K562 (cell line): ENCODE data around the gene METAP1D. TPM values are rescaled to one million over a fixed set of nuclear protein-coding genes. Genes with fewer than 3 reads are reported as not detected.

Source experiments
- ATF1 ChIP-seq, 2 experiments: fragments of 450-650 bp in 1 of 2; IDR thresholded peaks; 2 replicates each; pipeline ENCODE4 v1.6.1; 2016; ENCODE audit warnings: missing compliant biosample characterization in 1 of 2, missing genetic modification characterization in 1 of 2
- CBFA2T2 ChIP-seq: fragments of 450-650 bp; conservative IDR thresholded peaks from 2 replicates; pipeline ENCODE4 v1.6.1; 2017; ENCODE audit warnings: mild to moderate bottlenecking
- E2F4 ChIP-seq: sonication (generic); formaldehyde crosslinking; IDR thresholded peaks from 2 replicates; pipeline ENCODE4 v1.8.0; 2022; ENCODE audit warnings: mild to moderate bottlenecking, low read depth, missing genetic modification reagents
- ESRRA ChIP-seq: fragments of 450-650 bp; IDR thresholded peaks from 2 replicates; pipeline ENCODE4 v1.6.1; 2014; ENCODE audit warnings: low read depth, mild to moderate bottlenecking, moderate library complexity, borderline replicate concordance
- HDAC2 ChIP-seq: fragments of 450-650 bp; IDR thresholded peaks from 2 replicates; pipeline ENCODE4 v1.6.1; 2016; ENCODE audit warnings: mild to moderate bottlenecking
- HNRNPH1 ChIP-seq: fragments of 200-400 bp; formaldehyde crosslinking; optimal IDR thresholded peaks from 2 replicates; pipeline ENCODE3; 2017; ENCODE audit warnings: low read depth, mild to moderate bottlenecking, low read length, moderate library complexity
- KLF6 ChIP-seq: fragments of 250-450 bp; sonication (Bioruptor Pico); IDR thresholded peaks from 2 replicates; pipeline ENCODE4 v1.4.0; 2020; ENCODE audit warnings: mild to moderate bottlenecking, moderate library complexity, borderline replicate concordance
- MIER1 ChIP-seq: fragments of 450-650 bp; IDR thresholded peaks from 2 replicates; pipeline ENCODE4 v1.6.1; 2016; ENCODE audit warnings: antibody characterized with exemption, mild to moderate bottlenecking, low read depth
- MTA1 ChIP-seq: fragments of 450-650 bp; IDR thresholded peaks from 2 replicates; pipeline ENCODE4 v1.6.1; 2017; ENCODE audit warnings: borderline replicate concordance
- MYNN ChIP-seq, 2 experiments: sonication (generic); formaldehyde crosslinking in 1 of 2; IDR thresholded peaks; 2 replicates each; pipeline versions ENCODE4 v1.5.0 to v1.6.1; 2016 to 2020; ENCODE audit warnings: antibody characterized with exemption in 1 of 2, missing genetic modification reagents in 1 of 2
- NFE2 ChIP-seq: IDR thresholded peaks from 2 replicates; pipeline ENCODE4 v1.6.1; 2014; ENCODE audit warnings: antibody characterized with exemption, low read depth
- NKRF ChIP-seq: fragments of 450-650 bp; IDR thresholded peaks from 2 replicates; pipeline ENCODE4 v1.6.1; 2016; ENCODE audit warnings: borderline replicate concordance
- POLR2A ChIP-seq: fragments of 450-650 bp; conservative IDR thresholded peaks from 2 replicates; pipeline ENCODE4 v1.6.1; 2016
- RAD21 ChIP-seq, 2 experiments: fragments of 250-450 bp in 1 of 2; fragments of 450-650 bp in 1 of 2; sonication (Bioruptor Pico) in 1 of 2; formaldehyde crosslinking in 1 of 2; IDR thresholded peaks in 1 of 2; conservative IDR thresholded peaks in 1 of 2; 2 replicates each; pipeline versions ENCODE4 v1.4.0 to v1.8.0; 2020 to 2022; ENCODE audit warnings: mild to moderate bottlenecking in 2 of 2, moderate library complexity in 1 of 2
- RBBP5 ChIP-seq: fragments of 200-600 bp; sonication (generic); IDR thresholded peaks from 2 replicates; pipeline ENCODE4 v1.6.1; 2012; ENCODE audit warnings: borderline replicate concordance, mild to moderate bottlenecking, low read length, control low read depth, inconsistent platforms; ENCODE audit not compliant: insufficient read depth, poor library complexity, severe bottlenecking
- SMARCA5 ChIP-seq: fragments of 450-650 bp; IDR thresholded peaks from 2 replicates; pipeline ENCODE4 v1.6.1; 2016
- SPI1 ChIP-seq: IDR thresholded peaks from 2 replicates; pipeline ENCODE4 v1.6.1; 2011; ENCODE audit warnings: low read depth, low read length, control low read depth, borderline replicate concordance
- THRAP3 ChIP-seq: fragments of 450-650 bp; IDR thresholded peaks from 2 replicates; pipeline ENCODE4 v1.6.1; 2016; ENCODE audit warnings: mild to moderate bottlenecking, inconsistent platforms, borderline replicate concordance
- YBX1 ChIP-seq: fragments of 450-650 bp; IDR thresholded peaks from 2 replicates; pipeline ENCODE4 v1.7.1; 2016; ENCODE audit warnings: mild to moderate bottlenecking
- polyA plus RNA-seq, 8 experiments: library from polyadenylated mRNA; depleted of rRNA in 4 of 8; stranded (reverse) in 5 of 8; unstranded in 3 of 8; fragments of >200 nt; fragmentation: Nextera tagmentation in 2 of 8; fragmentation: Illumina TruSeq in 1 of 8; extraction: Ambion mirVana in 2 of 8; extraction: Trizol in 1 of 8; gene quantifications; 2 replicates each; pipeline versions ENCODE4 v1.2.1 to v1.2.3, GENCODE V29; 2011 to 2014; ENCODE audit warnings: inconsistent platforms in 1 of 8, missing spikeins in 1 of 8
- total RNA-seq, 7 experiments: library from RNA; depleted of rRNA in 6 of 7; stranded (reverse); fragments of >200 nt in 6 of 7; fragmentation: Illumina TruSeq in 2 of 7; extraction: Trizol in 2 of 7; gene quantifications; 2 replicates each; pipeline versions ENCODE4 v1.2.1 to v1.2.3, GENCODE V29; 2011 to 2021; ENCODE audit warnings: low replicate concordance in 1 of 7
- TF ChIP-seq, protein P1 (sequence below): sonication (generic); formaldehyde crosslinking; IDR thresholded peaks from 2 replicates; pipeline ENCODE4 v1.8.1; 2023; ENCODE audit warnings: mild to moderate bottlenecking, missing genetic modification reagents
- TF ChIP-seq, protein P2 (sequence below): fragments of 450-650 bp; formaldehyde crosslinking; IDR thresholded peaks from 2 replicates; pipeline ENCODE4 v1.4.0; 2020; ENCODE audit warnings: mild to moderate bottlenecking, moderate library complexity

Gene METAP1D
- total and polyA plus RNA-seq, 9 of the 15 experiments (the other 6 are each of a cell fraction or from before 2014, with no cell fraction given): 8.0 to 23.4 (median 15.7) TPM

GRCh38 chr2:172102391-172103359, 102.9 kb downstream of the METAP1D start, which contains the start of gene DLX2 (continued):
- peak in 1 of 2 experiments; percentile 50; a peak in 2 of 4 replicates for TF ChIP-seq RAD21 (CRISPR knock-in tag; conservative IDR thresholded peaks at IDR 0.05 in 1 of 2, IDR thresholded peaks at IDR 0.05 in 1 of 2)
- peak; percentile 65 for TF ChIP-seq CBFA2T2
- no peak for TF ChIP-seq MYNN (IDR thresholded peaks at IDR 0.05)
- no peak for TF ChIP-seq MYNN (CRISPR knock-in tag; IDR thresholded peaks at IDR 0.05)
- peak; percentile 25; the same call in 1 of the 2 replicates for TF ChIP-seq NFE2
- TF ChIP-seq POLR2A: peak; percentile 66
- TF ChIP-seq THRAP3: no peak
- no peak for TF ChIP-seq SPI1
- TF ChIP-seq YBX1: no peak
- no peak for TF ChIP-seq SMARCA5
- 0 out of 2 replicates have a peak, but pooled peaks have one; percentile 68 for TF ChIP-seq E2F4
- TF ChIP-seq HDAC2: peak; percentile 77
- TF ChIP-seq, protein P1, sequence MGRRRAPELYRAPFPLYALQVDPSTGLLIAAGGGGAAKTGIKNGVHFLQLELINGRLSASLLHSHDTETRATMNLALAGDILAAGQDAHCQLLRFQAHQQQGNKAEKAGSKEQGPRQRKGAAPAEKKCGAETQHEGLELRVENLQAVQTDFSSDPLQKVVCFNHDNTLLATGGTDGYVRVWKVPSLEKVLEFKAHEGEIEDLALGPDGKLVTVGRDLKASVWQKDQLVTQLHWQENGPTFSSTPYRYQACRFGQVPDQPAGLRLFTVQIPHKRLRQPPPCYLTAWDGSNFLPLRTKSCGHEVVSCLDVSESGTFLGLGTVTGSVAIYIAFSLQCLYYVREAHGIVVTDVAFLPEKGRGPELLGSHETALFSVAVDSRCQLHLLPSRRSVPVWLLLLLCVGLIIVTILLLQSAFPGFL (CRISPR knock-in tag): peak; percentile 85; the same call in 1 of the 2 replicates
- no peak for TF ChIP-seq MIER1
- TF ChIP-seq NKRF: peak; percentile 90
- peak; percentile 38; the same call in 1 of the 2 replicates for TF ChIP-seq ESRRA
- no peak for TF ChIP-seq HNRNPH1
- TF ChIP-seq, protein P2, sequence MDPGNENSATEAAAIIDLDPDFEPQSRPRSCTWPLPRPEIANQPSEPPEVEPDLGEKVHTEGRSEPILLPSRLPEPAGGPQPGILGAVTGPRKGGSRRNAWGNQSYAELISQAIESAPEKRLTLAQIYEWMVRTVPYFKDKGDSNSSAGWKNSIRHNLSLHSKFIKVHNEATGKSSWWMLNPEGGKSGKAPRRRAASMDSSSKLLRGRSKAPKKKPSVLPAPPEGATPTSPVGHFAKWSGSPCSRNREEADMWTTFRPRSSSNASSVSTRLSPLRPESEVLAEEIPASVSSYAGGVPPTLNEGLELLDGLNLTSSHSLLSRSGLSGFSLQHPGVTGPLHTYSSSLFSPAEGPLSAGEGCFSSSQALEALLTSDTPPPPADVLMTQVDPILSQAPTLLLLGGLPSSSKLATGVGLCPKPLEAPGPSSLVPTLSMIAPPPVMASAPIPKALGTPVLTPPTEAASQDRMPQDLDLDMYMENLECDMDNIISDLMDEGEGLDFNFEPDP (CRISPR knock-in tag): no peak
- no peak for TF ChIP-seq KLF6
- TF ChIP-seq ATF1 (CRISPR knock-in tag; IDR thresholded peaks at IDR 0.05): peak; percentile 33; the same call in 1 of the 2 replicates
- TF ChIP-seq ATF1 (tag; IDR thresholded peaks at IDR 0.05): peak; percentile 92
- TF ChIP-seq RBBP5: peak; percentile 48
- TF ChIP-seq MTA1: 0 out of 2 replicates have a peak, but pooled peaks have one; percentile 27
